ENCODE results near the gene RNF224. TPM values are rescaled to one million over a fixed set of nuclear protein-coding genes. Genes with fewer than 3 reads are reported as not detected.
A peak's percentile ranks its signal among the peaks of the same experiment; 100 is the strongest.

Gene RNF224
- total and polyA plus RNA-seq, 2 of the 13 experiments (the other 11 are each of a cell fraction or from before 2014, with no cell fraction given), result 0.09 TPM; not detected in 1

GRCh38 chr9:137199411-137200121, 27.7 kb upstream of the RNF224 start (continued):
- no peak for TF ChIP-seq SP5 (CRISPR knock-in tag; IDR thresholded peaks at IDR 0.05; ENCODE audit: borderline replicate concordance, low read depth)
- TF ChIP-seq UBTF (CRISPR knock-in tag; IDR thresholded peaks at IDR 0.05), result peak; percentile 56
- no peak for TF ChIP-seq ZNF275 (CRISPR knock-in tag; IDR thresholded peaks at IDR 0.05; ENCODE audit: borderline replicate concordance)
- TF ChIP-seq DMAP1 (CRISPR knock-in tag; IDR thresholded peaks at IDR 0.05), result no peak
- no peak for TF ChIP-seq FOXP1 (IDR thresholded peaks at IDR 0.05)
- no peak for TF ChIP-seq FOXP1 (CRISPR knock-in tag; IDR thresholded peaks at IDR 0.05)
- no peak for TF ChIP-seq YEATS2 (CRISPR knock-in tag; IDR thresholded peaks at IDR 0.05; ENCODE audit: borderline replicate concordance)
- TF ChIP-seq ZBTB37 (CRISPR knock-in tag; IDR thresholded peaks at IDR 0.05), result no peak
- TF ChIP-seq, protein P1, sequence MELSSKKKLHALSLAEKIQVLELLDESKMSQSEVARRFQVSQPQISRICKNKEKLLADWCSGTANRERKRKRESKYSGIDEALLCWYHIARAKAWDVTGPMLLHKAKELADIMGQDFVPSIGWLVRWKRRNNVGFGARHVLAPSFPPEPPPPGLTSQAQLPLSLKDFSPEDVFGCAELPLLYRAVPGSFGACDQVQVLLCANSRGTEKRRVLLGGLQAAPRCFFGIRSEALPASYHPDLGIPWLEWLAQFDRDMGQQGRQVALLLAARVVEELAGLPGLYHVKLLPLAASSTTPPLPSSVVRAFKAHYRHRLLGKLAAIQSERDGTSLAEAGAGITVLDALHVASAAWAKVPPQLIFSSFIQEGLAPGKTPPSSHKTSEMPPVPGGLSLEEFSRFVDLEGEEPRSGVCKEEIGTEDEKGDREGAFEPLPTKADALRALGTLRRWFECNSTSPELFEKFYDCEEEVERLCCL (CRISPR knock-in tag; IDR thresholded peaks at IDR 0.05; ENCODE audit: borderline replicate concordance), result no peak
- TF ChIP-seq, protein P2, sequence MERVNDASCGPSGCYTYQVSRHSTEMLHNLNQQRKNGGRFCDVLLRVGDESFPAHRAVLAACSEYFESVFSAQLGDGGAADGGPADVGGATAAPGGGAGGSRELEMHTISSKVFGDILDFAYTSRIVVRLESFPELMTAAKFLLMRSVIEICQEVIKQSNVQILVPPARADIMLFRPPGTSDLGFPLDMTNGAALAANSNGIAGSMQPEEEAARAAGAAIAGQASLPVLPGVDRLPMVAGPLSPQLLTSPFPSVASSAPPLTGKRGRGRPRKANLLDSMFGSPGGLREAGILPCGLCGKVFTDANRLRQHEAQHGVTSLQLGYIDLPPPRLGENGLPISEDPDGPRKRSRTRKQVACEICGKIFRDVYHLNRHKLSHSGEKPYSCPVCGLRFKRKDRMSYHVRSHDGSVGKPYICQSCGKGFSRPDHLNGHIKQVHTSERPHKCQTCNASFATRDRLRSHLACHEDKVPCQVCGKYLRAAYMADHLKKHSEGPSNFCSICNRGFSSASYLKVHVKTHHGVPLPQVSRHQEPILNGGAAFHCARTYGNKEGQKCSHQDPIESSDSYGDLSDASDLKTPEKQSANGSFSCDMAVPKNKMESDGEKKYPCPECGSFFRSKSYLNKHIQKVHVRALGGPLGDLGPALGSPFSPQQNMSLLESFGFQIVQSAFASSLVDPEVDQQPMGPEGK (CRISPR knock-in tag; IDR thresholded peaks at IDR 0.05), result no peak
- no peak for TF ChIP-seq HMG20B (CRISPR knock-in tag; conservative IDR thresholded peaks at IDR 0.05)
- no peak for TF ChIP-seq SSRP1 (CRISPR knock-in tag; IDR thresholded peaks at IDR 0.05)
- no peak for TF ChIP-seq ZFP90 (CRISPR knock-in tag; IDR thresholded peaks at IDR 0.05; ENCODE audit: borderline replicate concordance)
- no peak for TF ChIP-seq ZXDC (CRISPR knock-in tag; IDR thresholded peaks at IDR 0.05)
- TF ChIP-seq SMAD1 (CRISPR knock-in tag; IDR thresholded peaks at IDR 0.05; ENCODE audit: borderline replicate concordance, low read depth), result no peak
